Motor neuron (in vitro differentiated cells): Measurements from ENCODE around the gene FAM180A. TPM values are rescaled to one million over a fixed set of nuclear protein-coding genes. Genes with fewer than 3 reads are reported as not detected.

Experiments used
- total RNA-seq, 8 experiments: library from RNA; unstranded; fragments of 300-600 nt; gene quantifications; 2 replicates each; pipeline versions ENCODE4 v1.2.3 to v1.2.4, GENCODE V29; 2022

Gene FAM180A
- total RNA-seq, 8 experiments from 2014 or later = 0.13 to 11.3 (median 0.30) TPM; not detected in 4

Other genes starting within 250 kb of the FAM180A start
- gene CNOT4, start 238.7 kb downstream of the FAM180A start, total RNA-seq = 10 to 100 TPM; 10.5 to 22.6 (median 15.5) TPM
- gene NUP205, start 190.9 kb downstream of the FAM180A start, total RNA-seq = 10 to 100 TPM; 26.2 to 68.4 (median 32.7) TPM
- 10 to 100 TPM; 17.0 to 39.7 (median 29.1) TPM for gene STMP1, start 86.3 kb downstream of the FAM180A start, total RNA-seq
- gene SLC13A4, start 20.6 kb downstream of the FAM180A start, total RNA-seq = 1 to 10 TPM in 7 of 8 experiments, under 1 TPM in 1; 0.60 to 6.5 (median 1.7) TPM
- gene MTPN, start 228.5 kb upstream of the FAM180A start, total RNA-seq = 100 to 1,000 TPM in 7 of 8 experiments, 10 to 100 TPM in 1; 97.3 to 205 (median 118) TPM